CD4-positive, alpha-beta T cell treated with Interleukin-2 at 100 ng/mL for 4 hours (primary cell): Measurements from ENCODE around the gene HTT.

ENCODE experiments used
- DNase-seq: peaks from one replicate; pipeline ENCODE4 v3.0.0-alpha.2; 2020; ENCODE audit warnings: low spot score

HTT gene

GRCh38 chr4:3174371-3175338, 100.2 kb downstream of the HTT start:
- no peak for DNase-seq

- DNase-seq, result no peak
Measured at GRCh38 chr4:3176367-3177229, 102.1 kb downstream of the HTT start.

GRCh38 chr4:3177426-3177825, 102.9 kb downstream of the HTT start:
- no peak for DNase-seq

GRCh38 chr4:3177905-3178304, 103.4 kb downstream of the HTT start:
- DNase-seq, result no peak

- no peak for DNase-seq
Measured at GRCh38 chr4:3178351-3178750, 103.9 kb downstream of the HTT start.

GRCh38 chr4:3179126-3179706, 104.7 kb downstream of the HTT start:
- DNase-seq, result no peak

GRCh38 chr4:3183008-3183407, 108.5 kb downstream of the HTT start:
- no peak for DNase-seq

GRCh38 chr4:3184725-3185124, 110.2 kb downstream of the HTT start:
- DNase-seq, result no peak

- DNase-seq, result no peak
Measured at GRCh38 chr4:3186609-3187008, 112.1 kb downstream of the HTT start.

GRCh38 chr4:3188118-3188517, 113.6 kb downstream of the HTT start:
- DNase-seq, result no peak

GRCh38 chr4:3189459-3189858, 115.0 kb downstream of the HTT start:
- DNase-seq, result no peak

- DNase-seq, result no peak
Measured at GRCh38 chr4:3190549-3190948, 116.1 kb downstream of the HTT start.

- peak; percentile 41 for DNase-seq
Measured at GRCh38 chr4:3192188-3192587, 117.7 kb downstream of the HTT start.

GRCh38 chr4:3192827-3193226, 118.3 kb downstream of the HTT start:
- no peak for DNase-seq

- DNase-seq, result peak; percentile 44
Measured at GRCh38 chr4:3193531-3194203, 119.2 kb downstream of the HTT start.

- DNase-seq, result peak; percentile 22
Measured at GRCh38 chr4:3196670-3197359, 122.3 kb downstream of the HTT start.

GRCh38 chr4:3197366-3198105, 123.1 kb downstream of the HTT start:
- no peak for DNase-seq

GRCh38 chr4:3198906-3199305, 124.4 kb downstream of the HTT start:
- no peak for DNase-seq

GRCh38 chr4:3199653-3200422, 125.4 kb downstream of the HTT start:
- DNase-seq, result no peak
